ENCODE results near the gene TANGO2. TPM values are rescaled to one million over a fixed set of nuclear protein-coding genes. Genes with fewer than 3 reads are reported as not detected.
A peak's percentile ranks its signal among the peaks of the same experiment; 100 is the strongest.

TANGO2 gene
- total and polyA plus RNA-seq, 9 of the 15 experiments (the other 6 are each of a cell fraction or from before 2014, with no cell fraction given), result 15.5 to 94.9 (median 70.1) TPM

DNA sequence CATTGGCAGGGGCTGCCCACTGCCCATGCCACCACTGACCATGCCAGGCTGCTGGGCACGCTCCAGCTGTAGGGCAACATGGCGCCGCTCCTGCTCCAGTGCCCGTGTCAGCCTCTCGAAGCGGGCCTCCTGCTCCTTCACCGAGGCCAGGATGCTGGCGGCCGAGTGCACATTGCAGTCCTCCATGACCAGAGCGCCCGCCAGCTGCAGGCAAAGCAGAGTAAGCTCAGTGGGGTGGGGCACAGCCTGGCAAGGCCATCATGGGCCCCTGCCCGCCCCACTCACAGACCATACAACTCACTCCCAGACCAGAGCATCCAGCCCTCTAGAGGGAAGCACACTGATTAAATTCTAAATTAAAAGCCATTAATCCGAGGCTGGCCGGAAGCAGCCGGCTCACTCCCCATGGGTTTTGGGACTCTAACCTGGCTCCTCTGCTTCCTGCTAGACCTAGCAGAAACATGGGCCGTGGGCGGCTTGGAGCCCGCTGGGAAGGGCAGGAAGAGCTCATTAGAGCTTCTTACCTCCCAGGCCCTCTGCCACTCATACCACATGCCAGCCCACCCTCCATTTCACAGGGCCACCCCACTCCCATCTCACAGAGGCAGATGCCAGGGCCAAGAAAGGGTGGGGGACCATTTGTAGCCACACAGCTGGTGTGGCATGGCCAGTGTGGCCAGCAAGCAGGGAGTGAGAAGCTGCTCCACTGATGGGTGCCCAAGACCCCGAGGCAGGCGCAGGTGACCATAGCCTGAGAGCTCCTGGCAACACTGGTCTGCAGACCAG lies 30.1 kb upstream of the TANGO2 start (continued):
- TF ChIP-seq PHTF2 (CRISPR knock-in tag; IDR thresholded peaks at IDR 0.05) (no peak), SETDB1 (IDR thresholded peaks at IDR 0.05; ENCODE audit: low read length) (no peak), RBFOX2 (IDR thresholded peaks at IDR 0.05; ENCODE audit: low read depth, low read length) (peak; percentile 52), SNRNP70 (optimal IDR thresholded peaks at IDR 0.05; ENCODE audit: low read depth, low read length) (peak; percentile 23), ZFP36 (IDR thresholded peaks at IDR 0.05; ENCODE audit: low read depth, low read length, partially characterized antibody) (no peak), ZNF232 (CRISPR knock-in tag; IDR thresholded peaks at IDR 0.05) (no peak), KDM2B (CRISPR knock-in tag; IDR thresholded peaks at IDR 0.05) (0 out of 2 replicates have a peak, but pooled peaks have one; percentile 43), ARNT (IDR thresholded peaks at IDR 0.05) (no peak), RBBP5 (IDR thresholded peaks at IDR 0.05; ENCODE audit: borderline replicate concordance, insufficient read depth, low read length, poor library complexity, severe bottlenecking) (peak; percentile 32)
- TF ChIP-seq, protein P1, sequence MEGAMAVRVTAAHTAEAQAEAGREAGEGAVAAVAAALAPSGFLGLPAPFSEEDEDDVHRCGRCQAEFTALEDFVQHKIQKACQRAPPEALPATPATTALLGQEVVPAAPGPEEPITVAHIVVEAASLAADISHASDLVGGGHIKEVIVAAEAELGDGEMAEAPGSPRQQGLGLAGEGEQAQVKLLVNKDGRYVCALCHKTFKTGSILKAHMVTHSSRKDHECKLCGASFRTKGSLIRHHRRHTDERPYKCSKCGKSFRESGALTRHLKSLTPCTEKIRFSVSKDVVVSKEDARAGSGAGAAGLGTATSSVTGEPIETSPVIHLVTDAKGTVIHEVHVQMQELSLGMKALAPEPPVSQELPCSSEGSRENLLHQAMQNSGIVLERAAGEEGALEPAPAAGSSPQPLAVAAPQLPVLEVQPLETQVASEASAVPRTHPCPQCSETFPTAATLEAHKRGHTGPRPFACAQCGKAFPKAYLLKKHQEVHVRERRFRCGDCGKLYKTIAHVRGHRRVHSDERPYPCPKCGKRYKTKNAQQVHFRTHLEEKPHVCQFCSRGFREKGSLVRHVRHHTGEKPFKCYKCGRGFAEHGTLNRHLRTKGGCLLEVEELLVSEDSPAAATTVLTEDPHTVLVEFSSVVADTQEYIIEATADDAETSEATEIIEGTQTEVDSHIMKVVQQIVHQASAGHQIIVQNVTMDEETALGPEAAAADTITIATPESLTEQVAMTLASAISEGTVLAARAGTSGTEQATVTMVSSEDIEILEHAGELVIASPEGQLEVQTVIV (CRISPR knock-in tag; IDR thresholded peaks at IDR 0.05; ENCODE audit: borderline replicate concordance), result no peak

Measured in K562 (cell line).